WERI-Rb-1 (cell line): Measurements from ENCODE around the gene LRRC4C.

ENCODE experiments used
- DNase-seq: peaks from one replicate; pipeline ENCODE4 v3.0.0-alpha.2; 2020
- H3K27ac ChIP-seq: fragments of 250-450 bp; sonication (Bioruptor Pico); 2 replicates; pipeline ENCODE4 v1.5.1; 2020; ENCODE audit warnings: mild to moderate bottlenecking, moderate library complexity
- H3K27me3 ChIP-seq: fragments of 250-450 bp; sonication (Bioruptor Pico); 2 replicates; pipeline ENCODE4 v1.5.1; 2021; ENCODE audit warnings: mild to moderate bottlenecking, low read depth, moderate library complexity; ENCODE audit not compliant: insufficient read depth, severe bottlenecking
- H3K36me3 ChIP-seq: fragments of 250-450 bp; sonication (Bioruptor Pico); 2 replicates; pipeline ENCODE4 v1.5.1; 2020; ENCODE audit warnings: mild to moderate bottlenecking, moderate library complexity
- H3K4me3 ChIP-seq: 2 replicates; pipeline ENCODE4 v1.5.1; 2011; ENCODE audit warnings: low read depth, mild to moderate bottlenecking, control low read depth, low read length
- H3K9me3 ChIP-seq: fragments of 250-450 bp; sonication (Bioruptor Pico); 2 replicates; pipeline ENCODE4 v1.5.1; 2021; ENCODE audit warnings: mild to moderate bottlenecking, moderate library complexity; ENCODE audit not compliant: severe bottlenecking
- TF ChIP-seq, protein P1 (sequence below): IDR thresholded peaks from 2 replicates; pipeline ENCODE4 v1.5.1; 2011; ENCODE audit warnings: low read depth, mild to moderate bottlenecking, control low read depth, inconsistent platforms, low read length

Gene LRRC4C

DNA sequence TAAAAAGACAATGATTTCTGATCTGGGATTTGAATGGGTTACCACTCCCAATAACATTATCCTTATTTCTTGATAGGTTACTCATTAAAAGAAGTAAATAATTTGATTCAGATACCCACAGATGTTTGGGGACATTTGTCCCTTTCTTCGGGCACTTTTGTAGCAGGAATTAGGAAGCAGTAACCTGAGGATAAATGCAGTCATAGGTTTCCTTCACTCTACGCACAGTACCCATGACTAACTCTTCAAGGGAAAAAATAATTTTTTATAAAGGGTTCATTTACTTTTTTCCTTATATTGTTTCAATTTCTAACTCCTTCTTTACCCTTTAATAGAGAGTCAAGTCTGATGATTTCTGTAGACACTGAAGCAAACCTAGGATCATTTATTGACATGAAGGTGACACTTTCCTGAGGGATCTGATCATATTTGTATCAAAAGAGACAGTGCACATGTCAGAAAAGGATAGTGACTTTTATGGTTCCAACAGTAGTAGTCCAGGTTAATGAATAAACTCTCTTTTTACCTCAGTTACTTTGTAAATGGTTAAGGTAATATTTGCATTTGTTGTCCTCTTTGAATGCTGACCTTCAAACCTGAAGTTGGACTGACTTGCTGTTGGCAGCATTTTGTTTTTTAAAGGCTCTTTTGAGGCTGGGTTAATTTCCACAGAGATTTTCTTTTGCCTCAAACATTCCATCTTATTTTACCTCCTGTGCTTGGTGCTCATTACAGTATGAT, 1072.0 kb downstream of the LRRC4C start:
- Histone ChIP-seq H3K36me3 (no peaks in the 10 kb centered on the region), H3K4me3 (no peak overlapping the region), H3K9me3 (no peaks in the 10 kb centered on the region), H3K27me3 (peaks cover 42% of the 10 kb centered on the region), H3K27ac (no peak overlapping the region)
- DNase-seq, result no peak
- TF ChIP-seq, protein P1, sequence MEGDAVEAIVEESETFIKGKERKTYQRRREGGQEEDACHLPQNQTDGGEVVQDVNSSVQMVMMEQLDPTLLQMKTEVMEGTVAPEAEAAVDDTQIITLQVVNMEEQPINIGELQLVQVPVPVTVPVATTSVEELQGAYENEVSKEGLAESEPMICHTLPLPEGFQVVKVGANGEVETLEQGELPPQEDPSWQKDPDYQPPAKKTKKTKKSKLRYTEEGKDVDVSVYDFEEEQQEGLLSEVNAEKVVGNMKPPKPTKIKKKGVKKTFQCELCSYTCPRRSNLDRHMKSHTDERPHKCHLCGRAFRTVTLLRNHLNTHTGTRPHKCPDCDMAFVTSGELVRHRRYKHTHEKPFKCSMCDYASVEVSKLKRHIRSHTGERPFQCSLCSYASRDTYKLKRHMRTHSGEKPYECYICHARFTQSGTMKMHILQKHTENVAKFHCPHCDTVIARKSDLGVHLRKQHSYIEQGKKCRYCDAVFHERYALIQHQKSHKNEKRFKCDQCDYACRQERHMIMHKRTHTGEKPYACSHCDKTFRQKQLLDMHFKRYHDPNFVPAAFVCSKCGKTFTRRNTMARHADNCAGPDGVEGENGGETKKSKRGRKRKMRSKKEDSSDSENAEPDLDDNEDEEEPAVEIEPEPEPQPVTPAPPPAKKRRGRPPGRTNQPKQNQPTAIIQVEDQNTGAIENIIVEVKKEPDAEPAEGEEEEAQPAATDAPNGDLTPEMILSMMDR, result no peak

DNA sequence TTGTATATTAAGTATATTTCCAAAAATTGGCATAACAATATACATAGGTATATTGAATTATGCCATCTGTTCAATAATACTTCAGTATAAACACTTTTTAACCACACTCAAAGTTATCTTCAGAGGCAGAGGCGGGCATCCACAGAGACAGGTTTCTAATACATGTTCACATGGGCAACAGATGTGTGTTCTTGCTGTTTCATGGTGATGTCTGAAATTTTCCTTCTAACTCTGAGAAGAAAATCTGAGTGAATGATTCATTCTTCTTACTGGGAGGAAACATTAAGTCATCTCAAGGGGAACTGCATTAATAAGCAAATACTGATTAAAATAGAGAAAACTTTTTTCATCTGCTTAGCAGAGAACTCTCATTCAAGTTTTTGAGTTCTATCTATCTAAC, 1074.5 kb downstream of the LRRC4C start:
- TF ChIP-seq, protein P1, result no peak
- Histone ChIP-seq H3K27ac (no peak overlapping the region), H3K36me3 (no peaks in the 10 kb centered on the region), H3K27me3 (peaks cover 33% of the 10 kb centered on the region), H3K9me3 (no peaks in the 10 kb centered on the region), H3K4me3 (no peak overlapping the region)
- DNase-seq, result no peak

DNA sequence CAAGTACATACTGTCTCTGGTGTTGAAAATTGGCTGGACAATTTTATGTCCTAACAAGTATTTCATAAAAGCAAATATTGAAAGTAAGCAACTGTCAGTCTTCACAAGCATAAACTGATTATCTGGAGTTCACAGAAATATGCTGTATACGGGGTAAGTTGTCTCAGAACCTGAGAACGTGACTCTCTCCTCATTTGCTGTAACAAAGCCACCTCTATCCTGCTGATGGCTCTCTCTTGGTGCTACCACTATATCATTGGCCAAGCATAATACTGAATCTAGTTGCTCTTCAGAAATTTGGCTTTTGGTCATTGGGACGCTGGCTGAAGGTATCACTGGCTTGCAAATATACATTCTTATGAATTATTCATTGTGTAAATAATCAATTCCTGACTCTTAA, 1078.0 kb downstream of the LRRC4C start:
- TF ChIP-seq, protein P1, result no peak
- Histone ChIP-seq H3K36me3 (no peaks in the 10 kb centered on the region), H3K4me3 (no peak overlapping the region), H3K9me3 (no peaks in the 10 kb centered on the region), H3K27ac (no peak overlapping the region), H3K27me3 (peaks cover 19% of the 10 kb centered on the region)
- no peak for DNase-seq

DNA sequence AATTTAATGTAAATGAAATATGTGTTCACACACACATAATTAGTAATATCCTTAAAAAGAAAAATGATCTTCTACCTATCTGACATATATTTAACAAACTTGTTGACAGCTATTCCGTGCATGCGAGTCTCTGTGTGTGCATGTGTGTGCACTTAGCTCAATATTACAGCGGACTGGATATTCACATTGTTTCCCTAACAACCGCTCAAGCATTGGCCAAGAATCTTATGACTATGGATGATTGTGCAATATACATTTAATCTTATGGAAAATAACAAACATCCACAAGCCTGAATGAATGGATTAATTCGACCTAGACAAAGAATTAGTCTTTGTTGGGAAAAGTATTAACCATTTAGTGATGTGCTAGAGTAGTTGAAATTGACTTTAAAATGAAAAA, 1078.6 kb downstream of the LRRC4C start:
- no peaks in the 10 kb centered on the region for H3K9me3 ChIP-seq
- no peaks in the 10 kb centered on the region for H3K36me3 ChIP-seq
- H3K27me3 ChIP-seq, result peaks cover 13% of the 10 kb centered on the region
- no peak overlapping the region for H3K4me3 ChIP-seq
- no peak overlapping the region for H3K27ac ChIP-seq
- no peak for DNase-seq
- TF ChIP-seq, protein P1, result no peak

DNA sequence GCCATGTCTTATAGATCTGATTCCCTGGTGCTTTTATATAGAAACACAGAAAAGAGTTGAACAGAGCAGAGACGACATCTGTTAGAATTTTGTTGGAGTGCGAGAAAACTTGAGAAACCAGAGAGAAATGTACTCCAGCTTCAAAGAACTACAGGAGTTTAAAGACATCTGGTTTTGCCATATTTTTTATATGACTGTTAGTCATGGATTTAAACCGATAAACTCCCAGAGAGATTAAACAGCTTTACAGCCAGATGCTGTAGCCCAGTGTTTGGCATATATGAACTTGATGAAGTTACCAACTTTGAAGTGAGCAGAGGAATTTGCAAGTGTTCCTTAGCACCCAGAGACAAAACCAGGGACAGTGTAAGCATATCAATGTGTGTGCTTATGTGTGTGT, 1083.1 kb downstream of the LRRC4C start:
- TF ChIP-seq, protein P1, result no peak
- DNase-seq, result no peak

More for the DNA sequence above, 1083.1 kb downstream of the LRRC4C start:
- H3K36me3 ChIP-seq, result no peaks in the 10 kb centered on the region
- no peak overlapping the region for H3K27ac ChIP-seq
- peaks cover 6% of the 10 kb centered on the region for H3K27me3 ChIP-seq
- no peaks in the 10 kb centered on the region for H3K9me3 ChIP-seq
- no peak overlapping the region for H3K4me3 ChIP-seq
